Liver (tissue), 10 donors: ENCODE data around the gene RELL2. TPM values are rescaled to one million over a fixed set of nuclear protein-coding genes. Genes with fewer than 3 reads are reported as not detected.

Experiments
- DNase-seq: peaks from one replicate; pipeline ENCODE4 v3.0.0-alpha.2; 2017; ENCODE audit warnings: low spot score
- H3K27ac ChIP-seq, 2 donors: one replicate each; pipeline ENCODE4 v1.7.0; 2013; ENCODE audit warnings: inconsistent platforms in 2 of 2, low read length in 2 of 2, control low read depth in 1 of 2, low read depth in 1 of 2, mild to moderate bottlenecking in 1 of 2
- H3K27me3 ChIP-seq, 4 donors: one replicate each; pipeline versions ENCODE4 v1.6.1 to v1.7.0; 2013; ENCODE audit warnings: low read length in 3 of 4, inconsistent platforms in 1 of 4, mild to moderate bottlenecking in 1 of 4, moderate library complexity in 1 of 4; ENCODE audit not compliant: control insufficient read depth in 4 of 4, insufficient read depth in 4 of 4
- H3K36me3 ChIP-seq, 4 donors: one replicate each; pipeline versions ENCODE4 v1.6.1 to v1.7.0; 2013; ENCODE audit warnings: low read length in 3 of 4, mild to moderate bottlenecking in 3 of 4, low read depth in 1 of 4, moderate library complexity in 1 of 4; ENCODE audit not compliant: control insufficient read depth in 4 of 4, insufficient read depth in 3 of 4
- H3K4me1 ChIP-seq, 4 donors: one replicate each; pipeline versions ENCODE4 v1.6.1 to v1.7.0; 2013; ENCODE audit warnings: low read length in 3 of 4, mild to moderate bottlenecking in 3 of 4, moderate library complexity in 1 of 4; ENCODE audit not compliant: control insufficient read depth in 4 of 4, insufficient read depth in 4 of 4
- H3K4me3 ChIP-seq, 3 donors: one replicate each; pipeline versions ENCODE4 v1.6.1 to v1.7.0; 2013; ENCODE audit warnings: low read length in 3 of 3, control low read depth in 1 of 3, low read depth in 1 of 3, mild to moderate bottlenecking in 1 of 3
- H3K9ac ChIP-seq, 2 donors: one replicate each; pipeline ENCODE4 v1.7.0; 2013; ENCODE audit warnings: low read length in 2 of 2, mild to moderate bottlenecking in 2 of 2, moderate library complexity in 2 of 2, control low read depth in 1 of 2, low read depth in 1 of 2
- H3K9me3 ChIP-seq, 4 donors: one replicate each; pipeline versions ENCODE4 v1.6.1 to v1.7.0; 2013; ENCODE audit warnings: low read length in 3 of 4; ENCODE audit not compliant: control insufficient read depth in 4 of 4
- EGR1 ChIP-seq, 2 donors: IDR thresholded peaks; 2 replicates each; pipeline ENCODE4 v1.6.1; 2016 to 2018; ENCODE audit warnings: antibody characterized with exemption in 2 of 2, low read depth in 2 of 2
- FOXA1 ChIP-seq: IDR thresholded peaks from 2 replicates; pipeline ENCODE4 v1.6.1; 2016; ENCODE audit warnings: antibody characterized with exemption
- HNF4A ChIP-seq, 2 donors: conservative IDR thresholded peaks; 2 replicates each; pipeline ENCODE4 v1.6.1; 2016; ENCODE audit warnings: antibody characterized with exemption in 2 of 2, mild to moderate bottlenecking in 2 of 2
- HNF4G ChIP-seq: IDR thresholded peaks from 2 replicates; pipeline ENCODE4 v1.6.1; 2016; ENCODE audit warnings: antibody characterized with exemption
- JUND ChIP-seq, 2 donors: IDR thresholded peaks; 2 replicates each; pipeline ENCODE4 v1.6.1; 2016; ENCODE audit warnings: antibody characterized with exemption in 2 of 2
- MAX ChIP-seq: IDR thresholded peaks from 2 replicates; pipeline ENCODE4 v1.6.1; 2016; ENCODE audit warnings: antibody characterized with exemption
- NR2F2 ChIP-seq: IDR thresholded peaks from 2 replicates; pipeline ENCODE4 v1.6.1; 2016; ENCODE audit warnings: antibody characterized with exemption
- RAD21 ChIP-seq, 2 donors: IDR thresholded peaks; 2 replicates each; pipeline ENCODE4 v1.6.1; 2016; ENCODE audit warnings: antibody characterized with exemption in 2 of 2, mild to moderate bottlenecking in 2 of 2
- REST ChIP-seq: IDR thresholded peaks from 2 replicates; pipeline ENCODE4 v1.6.1; 2016; ENCODE audit warnings: antibody characterized with exemption, mild to moderate bottlenecking
- RXRA ChIP-seq, 2 donors: IDR thresholded peaks; 2 replicates each; pipeline ENCODE4 v1.6.1; 2017 to 2018; ENCODE audit warnings: antibody characterized with exemption in 2 of 2, mild to moderate bottlenecking in 1 of 2
- SP1 ChIP-seq: IDR thresholded peaks from 2 replicates; pipeline ENCODE4 v1.6.1; 2018; ENCODE audit warnings: antibody characterized with exemption, mild to moderate bottlenecking
- TAF1 ChIP-seq: conservative IDR thresholded peaks from 2 replicates; pipeline ENCODE4 v1.6.1; 2016; ENCODE audit warnings: antibody characterized with exemption, mild to moderate bottlenecking
- YY1 ChIP-seq: IDR thresholded peaks from 2 replicates; pipeline ENCODE4 v1.6.1; 2016; ENCODE audit warnings: antibody characterized with exemption, mild to moderate bottlenecking
- WGBS: extraction: QIAGEN DNeasy Blood & Tissue Kit; methylation state at CpG from one replicate; pipeline ENCODE4 v1.1.7; 2013; 5-methylcytosine and 5-hydroxymethylcytosine counted together
- polyA plus RNA-seq, 2 donors: library from polyadenylated mRNA; stranded (reverse) in 1 of 2; unstranded in 1 of 2; fragments of 200-250 nt in 1 of 2; fragments of >200 nt in 1 of 2; fragmentation: Nextera tagmentation in 1 of 2; extraction: Ambion mirVana in 1 of 2; gene quantifications; one replicate each; pipeline versions ENCODE4 v1.2.1 to v1.2.3, GENCODE V29; 2013 to 2015
- small RNA-seq: library from RNA; depleted of rRNA; stranded (forward); fragments of <200 nt; gene quantifications from one replicate; pipeline ENCODE3, GENCODE V24; 2014
- total RNA-seq, 2 donors: library from RNA; depleted of rRNA; stranded (reverse); fragments of >200 nt; gene quantifications; one replicate each; pipeline ENCODE4 v1.2.3, GENCODE V29; 2014
- donor health status: healthy.
- donor health status: healthy.
- donor health status: healthy.
- donor health status: healthy.
- donor health status: healthy.

RELL2 gene
- total and polyA plus RNA-seq, 4 donors: 0.47 to 1.3 (median 0.88) TPM

DNA sequence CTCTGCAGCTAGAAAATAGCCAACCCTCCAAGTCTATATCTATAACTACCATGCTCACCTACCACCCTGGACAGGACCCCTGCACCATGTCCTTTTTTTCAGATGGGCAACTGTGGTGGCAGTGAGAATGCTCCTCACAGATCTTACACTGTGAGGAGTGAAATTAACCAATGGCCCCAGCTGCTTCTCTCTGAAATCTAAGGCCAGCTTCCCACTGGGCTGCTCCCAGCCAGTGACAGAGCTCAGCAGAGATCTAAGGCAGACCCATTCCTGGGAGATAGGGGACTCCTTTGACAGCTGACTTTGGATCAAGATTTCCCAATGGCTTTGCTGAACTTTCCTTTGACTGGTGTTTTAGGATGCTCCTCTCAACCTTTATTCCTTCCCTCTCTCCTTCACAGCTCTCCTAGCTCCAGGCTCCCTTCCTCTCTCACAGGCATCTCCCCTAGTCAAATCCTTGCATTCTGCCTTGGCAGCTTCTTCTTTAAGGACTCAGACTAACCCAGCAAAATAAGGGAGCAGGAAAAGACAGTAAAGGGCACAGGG is 46.9 kb downstream of the RELL2 start:
- no peak overlapping the region for H3K9ac ChIP-seq

DNA sequence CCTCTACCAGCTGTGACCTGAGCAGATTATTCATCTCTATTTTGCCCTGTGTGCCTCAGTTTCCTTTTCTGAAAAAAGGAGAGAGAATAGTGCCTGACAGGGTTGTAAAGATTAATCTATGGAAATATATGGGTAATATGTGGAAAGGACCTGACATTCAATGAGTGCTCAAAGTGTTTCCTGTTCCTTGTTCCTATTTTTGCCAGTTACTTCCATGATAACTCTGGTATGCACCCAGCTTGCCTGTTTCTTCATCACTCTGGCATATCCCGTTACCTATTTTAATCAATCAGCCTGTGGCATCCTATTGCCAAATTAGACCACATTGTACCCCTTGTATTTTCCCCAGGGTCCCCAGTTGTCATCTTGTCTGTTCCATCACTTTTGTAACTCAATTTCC is 48.8 kb downstream of the RELL2 start:
- Histone ChIP-seq H3K9ac (no peak overlapping the region), H3K27ac (no peak overlapping the region), H3K9me3 (no peaks in the 10 kb centered on the region), H3K4me3 (no peak overlapping the region), H3K36me3 (no peaks in the 10 kb centered on the region), H3K4me1 (peaks cover 2 to 11% (median 5%) of the 10 kb centered on the region in 4 donors), H3K27me3 (no peaks in the 10 kb centered on the region)
- 83% methylated on average over 1 of the region's 1 CpG for WGBS
- no peak for DNase-seq
- no peak for TF ChIP-seq JUND (IDR thresholded peaks at IDR 0.05)
- TF ChIP-seq NR2F2: no peak
- TF ChIP-seq EGR1 (IDR thresholded peaks at IDR 0.05; ENCODE audit: low read depth in 2 of 2): no peak
- no peak for TF ChIP-seq FOXA1
- no peak for TF ChIP-seq HNF4G
- TF ChIP-seq SP1: no peak
- TF ChIP-seq RXRA (IDR thresholded peaks at IDR 0.05): no peak
- no peak for TF ChIP-seq MAX
- TF ChIP-seq HNF4A (conservative IDR thresholded peaks at IDR 0.05): no peak

More for the DNA sequence above, 46.9 kb downstream of the RELL2 start:
- peaks cover 2 to 13% (median 5%) of the 10 kb centered on the region in 4 donors for H3K4me1 ChIP-seq
- no peaks in the 10 kb centered on the region for H3K9me3 ChIP-seq
- H3K4me3 ChIP-seq: no peak overlapping the region
- no peak for DNase-seq
- no peak overlapping the region for H3K27ac ChIP-seq
- no peaks in the 10 kb centered on the region for H3K36me3 ChIP-seq
- H3K27me3 ChIP-seq: no peaks in the 10 kb centered on the region
- TF ChIP-seq TAF1: no peak

DNA sequence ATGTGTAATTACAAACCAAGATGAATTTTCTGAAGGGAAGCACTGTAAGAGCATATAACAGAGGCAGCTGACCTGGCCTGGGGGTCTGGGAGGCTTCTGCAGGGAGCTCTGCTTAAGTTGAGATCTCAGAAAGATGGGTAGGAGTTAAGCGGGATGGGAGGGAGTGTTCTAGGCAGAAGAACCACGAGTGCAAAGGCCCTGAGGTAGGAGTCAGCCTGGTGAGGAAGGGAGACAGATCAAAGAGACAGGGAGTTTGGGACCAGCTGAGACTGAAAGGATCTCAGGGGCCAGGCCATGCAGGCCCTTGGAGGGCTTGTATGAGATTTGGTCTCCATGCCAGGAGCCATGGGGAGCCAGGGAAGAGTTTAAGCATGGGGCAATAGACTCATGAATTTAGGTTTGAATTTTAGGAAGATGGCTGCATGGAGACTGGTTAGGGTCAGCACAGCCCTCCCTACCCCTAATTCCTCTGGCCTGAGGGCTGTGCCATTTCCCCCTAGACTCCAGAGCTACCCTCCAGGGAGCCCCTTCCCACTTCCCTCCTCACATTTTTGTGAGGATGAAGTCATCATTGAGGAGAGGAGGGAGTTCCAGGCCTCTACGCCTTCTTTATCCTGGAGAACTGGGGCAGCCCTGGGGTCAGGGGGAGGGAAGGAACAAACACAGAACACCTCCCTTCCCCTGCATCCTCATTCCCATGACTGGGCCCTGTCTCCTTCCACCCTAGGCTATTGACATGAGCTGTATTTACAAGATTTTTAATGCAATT is 50.0 kb downstream of the RELL2 start:
- H3K4me1 ChIP-seq: peaks cover 2 to 11% (median 4%) of the 10 kb centered on the region in 4 donors
- H3K36me3 ChIP-seq: no peaks in the 10 kb centered on the region
- no peaks in the 10 kb centered on the region for H3K27me3 ChIP-seq
- TF ChIP-seq RAD21 (IDR thresholded peaks at IDR 0.05): no peak
- TF ChIP-seq YY1: no peak
- TF ChIP-seq NR2F2: no peak
- TF ChIP-seq REST: no peak
- no peak for TF ChIP-seq FOXA1
- no peak overlapping the region for H3K9ac ChIP-seq
- no peak for DNase-seq
- H3K27ac ChIP-seq: no peak overlapping the region
- H3K4me3 ChIP-seq: no peak overlapping the region
- no peaks in the 10 kb centered on the region for H3K9me3 ChIP-seq
- 80% methylated on average over 3 of the region's 3 CpGs for WGBS

Small RNAs within 50 kb of the gene (small RNA-seq; reads per million reads assigned to genes)
- gene RPS27AP10: not detected

Other genes with a start within 250 kb of the RELL2 start
- gene PCDHGB4, start 249.3 kb upstream of the RELL2 start, total RNA-seq: 1 to 10 TPM; 1.7 to 2.8 TPM
- gene PCDHGB4, start 249.3 kb upstream of the RELL2 start, polyA plus RNA-seq: 1 to 10 TPM in 1 of 2 donors, under 1 TPM in 1; 0.76 to 1.4 TPM
- under 1 TPM; 0.14 to 0.75 TPM for gene PCDHGA8, start 244.4 kb upstream of the RELL2 start, total RNA-seq
- under 1 TPM; 0.02 to 0.13 TPM for gene PCDHGA8, start 244.4 kb upstream of the RELL2 start, polyA plus RNA-seq
- 1 to 10 TPM; 2.5 to 3.8 TPM for gene PCDHGB5, start 239.1 kb upstream of the RELL2 start, total RNA-seq
- gene PCDHGB5, start 239.1 kb upstream of the RELL2 start, polyA plus RNA-seq: 1 to 10 TPM in 1 of 2 donors, under 1 TPM in 1; 0.76 to 2.0 TPM
- gene PCDHGA9, start 234.2 kb upstream of the RELL2 start, total RNA-seq: 1 to 10 TPM in 1 of 2 donors, under 1 TPM in 1; 0.51 to 2.8 TPM
- gene PCDHGA9, start 234.2 kb upstream of the RELL2 start, polyA plus RNA-seq: under 1 TPM; 0.11 to 0.63 TPM
- gene PCDHGB6, start 229.0 kb upstream of the RELL2 start, total RNA-seq: 1 to 10 TPM; 1.4 to 2.8 TPM
- 1 to 10 TPM in 1 of 2 donors, under 1 TPM in 1; 0.53 to 1.8 TPM for gene PCDHGB6, start 229.0 kb upstream of the RELL2 start, polyA plus RNA-seq
- gene PCDHGA10, start 224.0 kb upstream of the RELL2 start, total RNA-seq: 1 to 10 TPM; 2.0 to 3.9 TPM
- gene PCDHGA10, start 224.0 kb upstream of the RELL2 start, polyA plus RNA-seq: 1 to 10 TPM; 1.2 to 1.3 TPM
- 1 to 10 TPM; 1.6 to 3.1 TPM for gene PCDHGB7, start 219.3 kb upstream of the RELL2 start, total RNA-seq
- under 1 TPM; 0.74 to 0.78 TPM for gene PCDHGB7, start 219.3 kb upstream of the RELL2 start, polyA plus RNA-seq
- gene PCDHGA11, start 215.9 kb upstream of the RELL2 start, total RNA-seq: 1 to 10 TPM in 1 of 2 donors, under 1 TPM in 1; 0.75 to 2.5 TPM
- under 1 TPM; 0.22 to 0.25 TPM for gene PCDHGA11, start 215.9 kb upstream of the RELL2 start, polyA plus RNA-seq
- 1 to 10 TPM in 1 of 2 donors, under 1 TPM in 1; 0.37 to 1.9 TPM for gene PCDHGA12, start 206.5 kb upstream of the RELL2 start, total RNA-seq
- under 1 TPM; 0.39 to 0.74 TPM for gene PCDHGA12, start 206.5 kb upstream of the RELL2 start, polyA plus RNA-seq
- gene PCDHGC3, start 161.0 kb upstream of the RELL2 start, total RNA-seq: 1 to 10 TPM; 3.7 to 5.7 TPM
- 10 to 100 TPM in 1 of 2 donors, 1 to 10 TPM in 1; 6.8 to 11.0 TPM for gene PCDHGC3, start 161.0 kb upstream of the RELL2 start, polyA plus RNA-seq
- 1 to 10 TPM in 1 of 2 donors, under 1 TPM in 1; 0.33 to 1.4 TPM for gene PCDHGC4, start 152.0 kb upstream of the RELL2 start, total RNA-seq
- not detected for gene PCDHGC4, start 152.0 kb upstream of the RELL2 start, polyA plus RNA-seq
- 1 to 10 TPM in 1 of 2 donors, under 1 TPM in 1; 0.19 to 1.1 TPM for gene PCDHGC5, start 147.9 kb upstream of the RELL2 start, total RNA-seq
- under 1 TPM in 1 of 2 donors, not detected in 1; 0.02 TPM for gene PCDHGC5, start 147.9 kb upstream of the RELL2 start, polyA plus RNA-seq
- gene DIAPH1, start 18.0 kb upstream of the RELL2 start, total RNA-seq: 10 to 100 TPM; 51.5 to 73.9 TPM
- gene DIAPH1, start 18.0 kb upstream of the RELL2 start, polyA plus RNA-seq: 10 to 100 TPM; 67.8 to 74.7 TPM
- gene HDAC3, start 148 bp upstream of the RELL2 start, total RNA-seq: 10 to 100 TPM; 42.3 to 45.3 TPM
- gene HDAC3, start 148 bp upstream of the RELL2 start, polyA plus RNA-seq: 10 to 100 TPM; 20.1 to 28.0 TPM
- 1 to 10 TPM; 2.4 to 6.4 TPM for gene FCHSD1, start 14.4 kb downstream of the RELL2 start, total RNA-seq
- 1 to 10 TPM; 1.3 to 2.1 TPM for gene FCHSD1, start 14.4 kb downstream of the RELL2 start, polyA plus RNA-seq
- gene ARAP3, start 45.2 kb downstream of the RELL2 start, total RNA-seq: 1 to 10 TPM; 1.9 to 4.7 TPM
- gene ARAP3, start 45.2 kb downstream of the RELL2 start, polyA plus RNA-seq: 1 to 10 TPM; 1.6 to 2.3 TPM
- 10 to 100 TPM in 1 of 2 donors, 1 to 10 TPM in 1; 9.8 to 52.8 TPM for gene PCDH1, start 241.4 kb downstream of the RELL2 start, total RNA-seq
- 10 to 100 TPM in 1 of 2 donors, 1 to 10 TPM in 1; 9.3 to 20.1 TPM for gene PCDH1, start 241.4 kb downstream of the RELL2 start, polyA plus RNA-seq